Measurements from ENCODE around the gene TOMM20.
"Not testable (repeated sequence)": the region's sequence is repeated elsewhere in the genome, so short reads cannot be mapped to it uniquely, and the experiment has no call there.

The TOMM20 gene

GRCh38 chr1:235128456-235129328 is at the start of gene TOMM20:
TSS of gene TOMM20 (minus strand) at chr1:235128837. CDS start at chr1:235128715, 122 bp downstream.
- peak; percentile 98 for DNase-seq

DNA sequence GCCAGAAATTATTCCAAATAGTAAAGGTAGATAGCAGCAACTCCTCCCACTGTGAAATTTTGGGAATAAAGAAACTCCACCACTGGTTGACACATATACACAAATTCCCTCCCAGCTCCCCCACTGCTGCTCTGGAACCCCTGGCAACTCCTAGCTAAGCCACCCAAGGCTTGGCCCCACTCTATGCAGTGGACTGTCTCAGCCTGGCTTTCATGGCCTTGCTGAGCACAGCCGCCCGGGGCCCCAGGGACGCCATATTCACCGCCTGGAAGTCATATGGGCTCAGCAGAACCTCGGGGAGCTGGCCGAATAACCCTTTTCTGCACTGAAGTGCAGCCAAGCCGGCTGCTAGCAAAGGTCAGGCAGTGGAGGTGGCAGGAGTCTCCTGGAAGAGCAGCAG is 47.8 kb upstream of the TOMM20 start:
- DNase-seq = no peak

DNA sequence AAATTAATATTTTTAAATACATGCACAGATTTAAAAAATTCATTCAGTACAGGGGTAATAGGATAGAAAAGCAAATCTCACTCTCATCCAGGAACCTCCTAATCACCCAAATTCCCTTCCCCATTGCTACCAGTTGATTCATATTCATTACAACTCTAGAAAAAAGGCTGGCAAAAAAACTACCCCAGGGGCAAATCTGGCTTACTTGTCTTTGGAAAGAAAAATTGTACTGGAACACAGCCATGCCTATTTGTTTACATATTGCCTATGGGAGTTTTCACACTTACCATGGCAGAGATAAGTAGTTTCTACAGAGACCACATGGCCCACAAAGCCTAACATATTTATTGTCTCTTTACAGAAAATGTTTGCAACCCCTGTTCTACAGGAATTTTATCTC is 41.3 kb upstream of the TOMM20 start:
- DNase-seq = no peak

DNA sequence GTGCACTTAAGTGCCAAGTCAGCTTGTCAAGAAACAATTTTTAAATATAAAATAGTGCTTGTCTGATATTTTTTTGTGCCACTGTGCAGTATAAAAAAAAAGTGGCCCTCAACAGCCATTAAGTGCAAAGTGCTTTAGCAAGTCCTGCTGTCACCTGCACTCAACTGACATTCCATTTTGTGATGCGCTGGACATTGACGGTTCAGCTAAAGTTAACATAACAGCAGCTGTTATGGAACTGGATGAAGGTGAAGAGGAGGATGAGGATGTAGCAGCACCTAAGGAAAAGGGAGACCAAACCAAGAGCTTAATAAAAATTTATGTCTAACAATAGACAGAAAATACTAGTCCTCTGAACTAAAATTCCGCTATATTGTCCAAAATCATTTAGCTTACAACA is 39.7 kb upstream of the TOMM20 start:
- no peak for DNase-seq

- no peak for DNase-seq
Observed at GRCh38 chr1:235161685-235162327, 33.2 kb upstream of the TOMM20 start.

GRCh38 chr1:235160957-235161684 is 32.5 kb upstream of the TOMM20 start, which contains the start of gene RBM34:
TSS of gene RBM34 (minus strand) at chr1:235161250. CDS start at chr1:235161226, 24 bp downstream.
- peak; percentile 93 for DNase-seq

DNA sequence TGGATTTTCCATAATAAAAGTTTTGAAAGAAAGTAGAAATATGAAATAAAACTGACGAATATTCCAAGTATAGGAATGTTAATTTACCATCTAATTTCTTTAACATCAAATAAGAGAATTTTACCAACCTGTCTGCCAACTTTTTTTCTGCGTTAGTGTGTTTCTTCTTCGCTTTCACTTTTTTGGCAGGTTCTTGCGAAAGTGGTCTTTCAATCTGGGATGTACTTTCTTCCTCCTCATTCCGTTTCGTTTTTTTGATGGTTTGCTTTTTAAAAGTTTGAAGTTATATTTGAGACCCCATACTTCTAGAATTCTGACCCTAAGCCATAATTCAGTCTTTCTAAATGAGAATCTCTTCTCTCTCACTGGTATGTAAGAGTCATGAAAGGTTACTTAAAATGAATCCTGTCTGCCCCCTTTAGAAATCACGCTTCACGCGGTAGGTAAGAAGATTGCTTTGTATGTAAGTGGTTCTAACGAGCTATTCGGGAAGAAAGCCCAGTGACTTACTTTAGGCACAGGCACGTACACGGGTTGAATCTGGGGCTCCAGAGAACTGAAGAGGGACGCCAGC is 31.8 kb upstream of the TOMM20 start:
- peak; percentile 56 for DNase-seq

DNA sequence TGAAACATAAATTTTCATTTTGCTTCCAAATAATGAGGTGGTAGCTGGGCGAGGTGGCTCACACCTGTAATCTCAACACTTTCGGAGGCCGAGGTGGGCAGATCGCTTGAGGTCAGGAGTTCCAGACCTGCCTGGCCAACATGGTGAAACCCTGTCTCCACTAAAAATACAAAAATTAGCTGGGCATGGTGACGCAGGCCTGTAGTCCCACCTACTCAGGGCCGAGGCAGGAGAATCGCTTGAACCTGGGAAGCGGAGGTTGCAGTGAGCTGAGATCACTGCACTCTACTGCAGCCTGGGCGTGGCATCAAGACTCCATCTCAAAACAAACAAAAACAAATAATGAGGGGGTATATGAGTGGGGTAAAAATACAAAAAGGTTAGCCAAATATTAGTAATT is 31.3 kb upstream of the TOMM20 start:
- peak; percentile 3 for DNase-seq

DNA sequence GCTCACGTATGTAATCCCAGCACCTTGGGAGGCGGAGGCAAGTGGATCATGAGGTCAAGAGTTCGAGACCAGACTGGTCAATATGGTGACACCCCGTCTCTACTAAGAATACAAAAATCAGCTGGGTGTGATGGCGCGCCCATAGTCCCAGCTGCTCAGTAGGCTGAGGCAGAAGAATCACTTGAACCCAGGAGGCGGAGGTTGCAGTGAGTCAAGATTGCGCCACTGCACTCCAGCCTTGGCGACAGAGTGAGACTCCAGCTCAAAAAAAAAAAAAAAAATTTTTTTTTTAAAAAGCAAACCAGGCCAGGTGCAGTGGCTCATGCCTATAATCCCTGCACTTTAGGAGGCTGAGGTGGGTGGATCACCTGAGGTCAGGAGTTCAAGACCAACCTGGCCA is 30.6 kb upstream of the TOMM20 start:
- DNase-seq = not testable (repeated sequence)

GRCh38 chr1:235158680-235159079 is 30.0 kb upstream of the TOMM20 start:
- DNase-seq = no peak

- DNase-seq = no peak
Observed at GRCh38 chr1:235157150-235157549, 28.5 kb upstream of the TOMM20 start.

GRCh38 chr1:235156740-235157139 is 28.1 kb upstream of the TOMM20 start:
- no peak for DNase-seq

DNA sequence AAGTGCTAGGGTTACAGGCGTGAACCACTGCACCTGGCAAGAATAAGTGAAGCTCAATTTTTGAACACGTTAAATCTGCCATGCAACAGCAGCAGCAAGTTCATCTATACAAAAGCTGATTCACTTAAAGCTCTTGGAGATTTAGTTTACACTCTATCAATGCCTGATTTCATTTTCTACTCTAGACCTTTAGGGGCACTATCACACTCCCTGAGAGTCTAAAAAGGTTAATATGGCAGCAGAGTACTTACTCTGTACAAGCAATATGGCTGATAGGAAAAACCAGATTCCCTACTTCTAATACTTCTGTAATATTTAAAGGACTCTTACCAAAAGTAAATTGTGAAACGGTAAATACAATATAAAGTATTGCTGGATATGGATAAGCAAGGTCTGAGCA is 27.6 kb upstream of the TOMM20 start:
- no peak for DNase-seq

DNA sequence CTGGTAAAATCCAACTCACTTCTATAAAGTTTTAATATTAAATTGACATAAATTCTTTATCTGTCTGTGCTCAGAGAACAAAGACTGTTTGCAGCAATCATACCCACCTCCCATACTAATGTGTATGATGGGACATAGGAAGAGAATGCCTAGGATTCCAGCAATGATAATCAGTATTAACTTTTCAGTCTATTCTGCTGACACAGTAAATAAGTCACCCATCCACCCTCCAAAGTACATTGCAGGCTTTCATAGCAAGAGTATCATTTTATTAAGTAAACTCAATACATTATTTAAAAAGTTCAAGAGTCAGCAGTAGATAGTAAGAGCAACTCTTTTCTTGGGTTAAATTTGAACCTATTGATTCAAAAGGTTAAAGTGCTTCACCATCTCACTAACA is 23.6 kb upstream of the TOMM20 start:
- DNase-seq = no peak

GRCh38 chr1:235151033-235151432 is 22.4 kb upstream of the TOMM20 start:
- no peak for DNase-seq

DNA sequence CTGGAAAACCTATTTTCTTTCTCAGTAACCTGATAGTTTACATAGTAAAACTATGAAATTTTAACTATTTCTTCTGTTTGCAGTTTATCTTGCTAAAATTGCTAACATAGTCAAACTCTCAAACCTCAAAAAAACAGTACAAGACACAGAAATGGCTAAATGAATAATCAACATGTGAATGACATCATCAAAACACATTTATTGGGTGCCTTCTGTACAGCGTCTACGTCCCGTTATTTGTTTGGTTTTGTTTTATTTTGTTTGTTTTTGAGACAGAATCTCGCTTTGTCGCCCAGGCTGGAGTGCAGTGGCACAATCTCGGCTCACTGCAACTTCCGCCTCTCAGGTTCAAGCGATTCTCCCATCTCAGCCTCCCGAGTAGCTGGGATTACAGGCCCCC is 21.2 kb upstream of the TOMM20 start:
- DNase-seq = no peak

DNA sequence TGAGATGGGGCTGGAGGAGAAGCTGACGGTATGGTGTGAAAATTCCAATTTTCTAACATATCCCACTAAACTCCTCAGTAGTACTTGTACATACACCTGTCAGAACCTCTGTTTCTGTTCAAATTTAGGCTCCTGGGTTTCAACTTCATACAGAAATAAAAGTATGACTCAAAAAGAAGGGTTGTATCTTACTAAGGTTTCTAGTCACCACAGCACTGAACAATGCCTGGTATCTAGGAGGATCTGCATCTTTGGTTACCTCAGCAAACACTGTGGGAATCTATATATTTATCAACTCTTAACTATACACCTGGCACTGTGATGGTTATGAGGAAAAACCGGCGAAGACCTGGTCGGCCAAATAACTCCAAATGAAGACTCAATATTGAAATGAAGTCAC is 18.6 kb upstream of the TOMM20 start:
- no peak for DNase-seq

- DNase-seq = no peak
Observed at GRCh38 chr1:235145639-235146038, 17.0 kb upstream of the TOMM20 start.

GRCh38 chr1:235142991-235143390 is 14.4 kb upstream of the TOMM20 start:
- DNase-seq = no peak

DNA sequence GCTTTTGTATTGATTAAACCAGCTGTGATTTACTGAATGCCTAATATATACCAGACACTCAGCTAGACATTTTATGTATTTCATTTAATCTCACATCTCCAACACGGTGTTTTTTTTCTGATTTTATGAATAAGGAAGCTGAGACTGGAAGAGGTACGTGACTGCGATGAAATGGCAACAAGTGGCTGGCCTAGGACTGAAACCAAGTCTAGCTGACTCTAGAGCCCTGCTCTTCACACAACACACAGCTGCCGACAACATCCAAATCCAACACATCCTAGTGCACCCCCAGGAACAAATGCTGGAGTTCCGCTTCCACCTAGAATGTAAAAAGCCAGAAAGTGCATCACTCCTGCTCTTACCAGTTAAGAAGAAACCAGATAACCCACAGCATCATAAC is 10.7 kb upstream of the TOMM20 start:
- no peak for DNase-seq

GRCh38 chr1:235138821-235139220 is 10.2 kb upstream of the TOMM20 start:
- no peak for DNase-seq

- no peak for DNase-seq
Observed at GRCh38 chr1:235136111-235136510, 7.5 kb upstream of the TOMM20 start.

- DNase-seq = no peak
Observed at GRCh38 chr1:235134171-235134570, 5.5 kb upstream of the TOMM20 start.

Data from inflammatory macrophage treated with lipopolysaccharide for 4 hours (primary cell).